Endothelial cell of umbilical vein (primary cell): ENCODE measurements around the gene STXBP2. TPM values are rescaled to one million over a fixed set of nuclear protein-coding genes. Genes with fewer than 3 reads are reported as not detected.

ENCODE experiments used
- BruUV-seq: library from RNA; stranded (reverse); fragments of 400-500 nt; replicated peaks from 2 replicates; lab custom pipeline; 2021; lab: Mats Ljungman, UMichigan
- CTCF ChIA-PET: fragments of 300-600, 350-600 bp; sonication (Branson Sonifier 250); formaldehyde crosslinking; loops from one replicate; lab custom pipeline; 2021; ENCODE audit warnings: antibody characterized with exemption, inconsistent platforms; lab: Charles Lee
- POLR2A ChIA-PET: fragments of 300-600, 350-600 bp; sonication (Branson Sonifier 250); formaldehyde crosslinking; loops from one replicate; lab custom pipeline; 2021; ENCODE audit warnings: antibody characterized with exemption, inconsistent platforms; lab: Charles Lee
- DNase-seq: peaks from one replicate; pipeline ENCODE4 v3.0.0-alpha.2; 2011; ENCODE audit warnings: low read depth, low spot score
- FAIRE-seq: peaks from 2 replicates; lab custom pipeline; 2011; peaks lifted over from hg19 to GRCh38; lab: Jason Lieb, UNC
- H2AFZ ChIP-seq: 2 replicates; pipeline ENCODE4 v1.6.0; 2012; ENCODE audit warnings: low read depth, low read length, control low read depth, inconsistent platforms
- H3K27ac ChIP-seq: 2 replicates; pipeline ENCODE4 v1.5.1; 2011; ENCODE audit warnings: low read depth, mild to moderate bottlenecking, control low read depth, low read length, moderate library complexity; ENCODE audit not compliant: insufficient read depth
- H3K27me3 ChIP-seq, 2 experiments: 2 replicates each; pipeline versions ENCODE4 v1.6.0 to v1.6.1; 2011; ENCODE audit warnings: low read length in 2 of 2, mixed read lengths in 1 of 2; ENCODE audit not compliant: control insufficient read depth in 2 of 2, insufficient read depth in 2 of 2
- H3K36me3 ChIP-seq, 2 experiments: 2 replicates in 1 of 2; 3 replicates in 1 of 2; pipeline ENCODE4 v1.5.1; 2011; ENCODE audit warnings: low read length in 2 of 2, mild to moderate bottlenecking in 1 of 2, moderate library complexity in 1 of 2; ENCODE audit not compliant: control insufficient read depth in 2 of 2, insufficient read depth in 2 of 2; ENCODE audit errors: extremely low read depth in 1 of 2
- H3K4me1 ChIP-seq: 3 replicates; pipeline ENCODE4 v1.5.1; 2011; ENCODE audit warnings: mild to moderate bottlenecking, low read length; ENCODE audit not compliant: control insufficient read depth, insufficient read depth; ENCODE audit errors: extremely low read depth
- H3K4me2 ChIP-seq: 2 replicates; pipeline ENCODE4 v1.6.1; 2011; ENCODE audit warnings: low read length, control low read depth, mixed read lengths; ENCODE audit not compliant: insufficient read depth
- H3K4me3 ChIP-seq, 3 experiments: fragments of 200-600 bp in 1 of 3; sonication (generic), shearing (Covaris generic) in 1 of 3; replicated peaks in 1 of 3; 2 replicates each; pipeline ENCODE4 v1.5.1; 2011 to 2016; ENCODE audit warnings: control low read depth in 3 of 3, low read length in 3 of 3, mild to moderate bottlenecking in 2 of 3, inconsistent platforms in 1 of 3, low read depth in 1 of 3, moderate library complexity in 1 of 3; ENCODE audit not compliant: insufficient read depth in 1 of 3
- H3K79me2 ChIP-seq: 2 replicates; pipeline ENCODE4 v1.6.0; 2012; ENCODE audit warnings: low read length, inconsistent platforms; ENCODE audit not compliant: control insufficient read depth, insufficient read depth
- H3K9ac ChIP-seq: replicated peaks from 2 replicates; pipeline ENCODE3; 2011; ENCODE audit warnings: low read length, control low read depth; ENCODE audit not compliant: insufficient read depth; ENCODE audit errors: extremely low read depth
- H3K9me1 ChIP-seq: replicated peaks from 3 replicates; pipeline ENCODE4 v1.6.0; 2011; ENCODE audit warnings: mild to moderate bottlenecking, low read length; ENCODE audit not compliant: control insufficient read depth, insufficient read depth; ENCODE audit errors: extremely low read depth
- H3K9me3 ChIP-seq: replicated peaks from 2 replicates; pipeline ENCODE4 v1.5.1; 2012; ENCODE audit warnings: low read length, inconsistent platforms; ENCODE audit not compliant: control insufficient read depth, insufficient read depth
- H4K20me1 ChIP-seq: replicated peaks from 2 replicates; pipeline ENCODE3; 2011; ENCODE audit warnings: mild to moderate bottlenecking, low read length; ENCODE audit not compliant: control insufficient read depth, insufficient read depth; ENCODE audit errors: extremely low read depth
- EZH2 ChIP-seq: IDR thresholded peaks from 2 replicates; pipeline ENCODE4 v1.6.1; 2012; ENCODE audit warnings: borderline replicate concordance, low read depth, mild to moderate bottlenecking, moderate library complexity, low read length, inconsistent platforms; ENCODE audit not compliant: severe bottlenecking
- FOS ChIP-seq: IDR thresholded peaks from 2 replicates; pipeline ENCODE4 v1.6.1; 2011; ENCODE audit warnings: mild to moderate bottlenecking, low read length, moderate library complexity, borderline replicate concordance; ENCODE audit not compliant: insufficient read depth
- GATA2 ChIP-seq: IDR thresholded peaks from 2 replicates; pipeline ENCODE4 v1.7.0; 2011; ENCODE audit warnings: low read depth, mild to moderate bottlenecking, moderate library complexity, mixed read lengths, low read length; ENCODE audit not compliant: insufficient read length, insufficient read depth
- JUN ChIP-seq: IDR thresholded peaks from 2 replicates; pipeline ENCODE4 v1.6.1; 2011; ENCODE audit warnings: borderline replicate concordance, low read depth; ENCODE audit not compliant: insufficient read length, insufficient read depth
- MYC ChIP-seq: IDR thresholded peaks from one replicate; pipeline ENCODE4 v1.6.1; 2011; ENCODE audit warnings: mild to moderate bottlenecking, low read depth, low read length
- POLR2A ChIP-seq: IDR thresholded peaks from 2 replicates; pipeline ENCODE4 v1.6.1; 2012; ENCODE audit warnings: low read depth, mild to moderate bottlenecking, control low read depth, low read length
- POLR2AphosphoS5 ChIP-seq: IDR thresholded peaks from 2 replicates; pipeline ENCODE4 v1.6.1; 2012; ENCODE audit warnings: low read depth, mild to moderate bottlenecking, control low read depth, low read length, moderate library complexity; ENCODE audit not compliant: insufficient read depth
- dilution Hi-C: fragments of 300-500 bp; cut with MboI; formaldehyde crosslinking; loops from one replicate; pipeline ENCODE4 v1.15.0; 2019; ENCODE audit warnings: low sequenced_read_pairs; ENCODE audit not compliant: extremely low pct_ligation_motif_present
- intact Hi-C: fragments of 100-400 bp; cut with micrococcal nuclease; formaldehyde crosslinking; loops from one replicate; pipeline ENCODE4 v1.10.0; 2022
- polyA plus RNA-seq, 4 experiments: library from polyadenylated mRNA; depleted of rRNA in 3 of 4; stranded (reverse) in 3 of 4; unstranded in 1 of 4; fragments of >200 nt; gene quantifications; 2 replicates each; pipeline versions ENCODE4 v1.2.1 to v1.2.3, GENCODE V29; 2011 to 2012; ENCODE audit warnings: missing spikeins in 1 of 4
- total RNA-seq: library from RNA; stranded (reverse); gene quantifications from 2 replicates; pipeline ENCODE4 v1.2.3, GENCODE V29; 2021
- TF ChIP-seq, protein P1 (sequence below): IDR thresholded peaks from 2 replicates; pipeline ENCODE4 v1.6.1; 2011; ENCODE audit not compliant: insufficient read depth, insufficient read length
- TF ChIP-seq, protein P2 (sequence below), 2 donors: IDR thresholded peaks; 1 replicate in 1 of 2; 2 replicates in 1 of 2; pipeline ENCODE4 v1.5.1; 2011; ENCODE audit warnings: low read length in 2 of 2, mild to moderate bottlenecking in 2 of 2, moderate library complexity in 2 of 2, control low read depth in 1 of 2, inconsistent platforms in 1 of 2, low read depth in 1 of 2; ENCODE audit not compliant: insufficient read depth in 1 of 2; ENCODE audit errors: extremely low read depth in 1 of 2

The STXBP2 gene
- total and polyA plus RNA-seq, 2 donors (not counting 3 experiments of a cell fraction or from before 2014, with no cell fraction given), result 70.0 to 105 TPM

DNA sequence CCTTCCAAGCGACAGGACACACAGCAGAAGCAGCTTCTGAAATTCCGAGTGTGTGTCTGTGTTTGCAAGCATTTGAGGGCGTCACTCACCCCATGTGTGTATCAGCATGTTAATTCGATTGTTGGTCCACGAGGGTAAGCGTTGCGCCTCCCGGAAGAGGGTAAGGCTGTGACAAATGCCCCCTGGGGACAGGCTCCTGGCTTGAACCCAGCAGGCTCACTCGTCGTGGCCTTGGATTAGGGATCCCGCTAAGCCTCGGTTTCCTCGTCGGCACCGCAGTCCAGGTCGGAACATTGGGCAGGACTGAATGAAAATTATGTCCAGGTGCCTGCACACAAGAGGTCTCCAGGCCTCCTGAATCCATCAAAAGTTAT lies 606 bp upstream of the STXBP2 start:
- BruUV-seq, result no TSS peak
- FAIRE-seq, result no peak
- CTCF ChIA-PET, result interaction anchor here (0.7 kb wide), 1 partner anchor 45 kb away, joined by 3 read pairs; the partner anchor contains the start of gene TRAPPC5

More for the DNA sequence above, 606 bp upstream of the STXBP2 start:
- Histone ChIP-seq H3K4me1 (peaks cover 7% of the 10 kb centered on the region), H3K79me2 (no peaks in the 10 kb centered on the region), H3K4me2 (peak overlapping the region; percentile 53), H3K9me3 (no peaks in the 10 kb centered on the region), H3K27ac (no peak overlapping the region), H3K9me1 (no peaks in the 10 kb centered on the region), H3K4me3 (no peak overlapping the region), H3K36me3 (peaks cover 0 to 4% of the 10 kb centered on the region in 2 experiments), H2AFZ (peak overlapping the region; percentile 98), H3K27me3 (no peaks in the 10 kb centered on the region), H3K9ac (no peak overlapping the region), H4K20me1 (no peaks in the 10 kb centered on the region)
- dilution Hi-C loops, result no loop called here
- POLR2A ChIA-PET, result no interaction called here
- no peak for DNase-seq
- TF ChIP-seq, protein P1, sequence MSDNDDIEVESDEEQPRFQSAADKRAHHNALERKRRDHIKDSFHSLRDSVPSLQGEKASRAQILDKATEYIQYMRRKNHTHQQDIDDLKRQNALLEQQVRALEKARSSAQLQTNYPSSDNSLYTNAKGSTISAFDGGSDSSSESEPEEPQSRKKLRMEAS, result no peak
- TF ChIP-seq FOS, result no peak
- no peak for TF ChIP-seq EZH2
- TF ChIP-seq, protein P2, sequence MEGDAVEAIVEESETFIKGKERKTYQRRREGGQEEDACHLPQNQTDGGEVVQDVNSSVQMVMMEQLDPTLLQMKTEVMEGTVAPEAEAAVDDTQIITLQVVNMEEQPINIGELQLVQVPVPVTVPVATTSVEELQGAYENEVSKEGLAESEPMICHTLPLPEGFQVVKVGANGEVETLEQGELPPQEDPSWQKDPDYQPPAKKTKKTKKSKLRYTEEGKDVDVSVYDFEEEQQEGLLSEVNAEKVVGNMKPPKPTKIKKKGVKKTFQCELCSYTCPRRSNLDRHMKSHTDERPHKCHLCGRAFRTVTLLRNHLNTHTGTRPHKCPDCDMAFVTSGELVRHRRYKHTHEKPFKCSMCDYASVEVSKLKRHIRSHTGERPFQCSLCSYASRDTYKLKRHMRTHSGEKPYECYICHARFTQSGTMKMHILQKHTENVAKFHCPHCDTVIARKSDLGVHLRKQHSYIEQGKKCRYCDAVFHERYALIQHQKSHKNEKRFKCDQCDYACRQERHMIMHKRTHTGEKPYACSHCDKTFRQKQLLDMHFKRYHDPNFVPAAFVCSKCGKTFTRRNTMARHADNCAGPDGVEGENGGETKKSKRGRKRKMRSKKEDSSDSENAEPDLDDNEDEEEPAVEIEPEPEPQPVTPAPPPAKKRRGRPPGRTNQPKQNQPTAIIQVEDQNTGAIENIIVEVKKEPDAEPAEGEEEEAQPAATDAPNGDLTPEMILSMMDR (IDR thresholded peaks at IDR 0.05; ENCODE audit: extremely low read depth in 1 of 2, insufficient read depth in 1 of 2, low read depth in 1 of 2, low read length in 2 of 2), result no peak
- TF ChIP-seq GATA2, result no peak
- no peak for TF ChIP-seq MYC
- TF ChIP-seq POLR2AphosphoS5, result no peak
- TF ChIP-seq JUN, result no peak
- no peak for TF ChIP-seq POLR2A
- intact Hi-C loops, result no loop called here
